GM18907 (cell line): ENCODE data around the gene KCNH1.
A peak's percentile ranks its signal among the peaks of the same experiment; 100 is the strongest.
"Not testable (repeated sequence)": the region's sequence is repeated elsewhere in the genome, so short reads cannot be mapped to it uniquely, and the experiment has no call there.

ENCODE experiments used
- ATAC-seq: cut with Tn5 transposase; IDR thresholded peaks from one replicate; pipeline ENCODE4 v1.9.1; 2021; ENCODE audit warnings: mild to moderate bottlenecking, moderate library complexity; ENCODE audit not compliant: unreplicated experiment

KCNH1 gene

DNA sequence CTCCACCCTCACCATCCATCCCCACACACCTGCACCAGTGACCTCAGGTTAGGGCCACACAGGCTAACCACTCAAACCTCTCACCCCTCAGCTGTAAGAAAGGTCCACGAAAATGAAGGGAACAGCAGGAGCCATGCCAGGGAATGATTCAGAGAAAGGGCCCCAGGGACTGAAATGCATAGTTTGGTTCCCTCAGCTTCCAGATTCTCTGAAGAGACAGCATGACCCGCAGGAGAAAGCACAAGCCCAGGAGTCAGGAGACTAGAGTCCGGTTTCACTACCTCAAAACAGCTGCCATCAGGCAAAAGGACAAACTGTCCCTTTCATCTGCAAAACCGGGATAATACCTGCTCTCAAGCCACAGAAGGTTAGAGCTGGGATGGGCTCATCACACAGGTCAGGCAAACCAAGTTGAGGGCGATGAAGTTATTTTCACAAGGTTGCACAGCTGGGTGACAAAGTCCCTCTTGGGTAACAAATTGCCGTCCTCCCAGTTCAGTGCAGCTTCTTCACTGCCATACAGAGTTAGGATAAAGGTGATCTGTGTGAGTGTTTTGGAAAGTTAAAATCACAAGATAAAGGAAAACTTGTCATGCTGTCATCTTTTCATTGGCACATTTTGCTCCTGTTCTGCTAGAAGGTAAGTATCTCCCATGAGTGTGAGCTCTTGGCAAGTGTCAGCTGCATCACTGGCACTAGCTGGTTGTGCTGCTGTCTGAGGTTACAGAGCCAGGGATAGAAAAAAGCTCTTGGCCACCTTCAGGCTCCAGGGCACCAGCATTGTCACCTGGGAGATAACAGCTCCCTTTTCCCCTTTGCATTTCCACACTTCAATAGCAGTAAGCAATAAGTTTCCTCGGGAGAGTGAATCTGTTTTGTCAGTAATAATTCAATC lies 120.4 kb downstream of the KCNH1 start:
- ATAC-seq, result no peak

GRCh38 chr1:211011128-211011527 lies 122.8 kb downstream of the KCNH1 start:
- not testable (repeated sequence) for ATAC-seq

DNA sequence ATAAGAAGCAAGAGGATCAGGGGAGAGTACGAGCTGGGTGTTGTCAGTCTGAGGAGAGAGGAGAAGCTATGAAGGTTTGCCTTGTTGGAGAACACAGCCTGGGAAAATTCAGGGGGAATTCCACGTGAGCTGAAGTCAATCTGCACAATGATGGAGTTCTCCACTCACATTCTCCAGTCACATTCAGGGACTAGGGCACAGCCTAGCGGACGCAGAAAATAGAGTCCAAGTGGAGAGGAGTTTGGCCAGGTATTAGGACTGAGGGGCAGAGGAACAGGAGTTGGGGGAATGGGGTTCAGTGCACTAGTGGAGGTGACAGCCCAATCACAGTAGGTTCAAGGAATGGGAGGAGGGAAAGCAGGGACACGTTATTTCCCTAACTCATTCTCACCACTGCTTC lies 124.0 kb downstream of the KCNH1 start:
- no peak for ATAC-seq

DNA sequence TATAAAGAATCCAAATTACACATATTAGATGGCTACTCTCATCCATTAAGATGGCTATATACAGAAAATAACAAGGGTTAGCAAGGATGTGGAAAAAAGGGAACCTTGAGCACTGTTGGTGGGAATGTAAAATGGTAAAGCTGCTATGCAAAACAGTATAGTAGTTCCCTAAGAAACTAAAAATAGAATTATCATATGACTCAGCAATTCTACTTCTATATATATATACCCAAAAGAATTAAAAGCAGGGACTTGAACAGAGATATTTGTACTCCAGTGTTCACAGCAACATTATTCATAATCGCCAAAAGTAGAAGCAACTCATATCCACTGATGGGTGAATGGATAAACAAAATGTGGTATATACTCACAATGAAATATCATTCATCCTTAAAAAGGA lies 126.1 kb downstream of the KCNH1 start:
- ATAC-seq, result no peak

GRCh38 chr1:210995931-210996330 lies 138.0 kb downstream of the KCNH1 start:
- ATAC-seq, result not testable (repeated sequence)

- ATAC-seq, result no peak
Measured at GRCh38 chr1:210992837-210993236, 141.1 kb downstream of the KCNH1 start.

GRCh38 chr1:210989905-210990304 lies 144.0 kb downstream of the KCNH1 start:
- no peak for ATAC-seq

GRCh38 chr1:210981490-210981889 lies 152.5 kb downstream of the KCNH1 start:
- no peak for ATAC-seq

DNA sequence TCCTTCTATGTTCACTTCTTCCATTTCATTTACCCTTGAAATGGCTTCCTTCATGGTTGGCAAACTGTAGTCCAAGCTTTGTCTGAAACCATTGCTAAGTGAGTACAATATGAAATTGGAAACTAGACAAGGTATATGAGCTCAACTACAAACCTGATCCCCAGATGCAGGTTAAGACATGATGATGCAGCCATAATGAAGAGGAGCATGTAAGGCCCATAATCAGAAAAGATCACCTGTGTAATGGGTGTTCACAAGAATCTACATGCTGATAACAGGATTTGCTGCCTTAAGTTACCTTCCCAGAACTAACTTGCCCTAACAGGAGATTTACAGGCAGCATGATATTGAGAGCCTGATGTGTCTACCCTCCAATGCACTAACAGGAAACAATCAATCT lies 153.9 kb downstream of the KCNH1 start:
- ATAC-seq, result no peak

- ATAC-seq, result no peak
Measured at GRCh38 chr1:210978974-210979354, 155.0 kb downstream of the KCNH1 start.

- peak; percentile 87 for ATAC-seq
Measured at GRCh38 chr1:210978316-210978973, 155.5 kb downstream of the KCNH1 start.

GRCh38 chr1:210951279-210951678 lies 182.7 kb downstream of the KCNH1 start:
- no peak for ATAC-seq

- ATAC-seq, result peak; percentile 78
Measured at GRCh38 chr1:210949940-210950546, 183.9 kb downstream of the KCNH1 start.

DNA sequence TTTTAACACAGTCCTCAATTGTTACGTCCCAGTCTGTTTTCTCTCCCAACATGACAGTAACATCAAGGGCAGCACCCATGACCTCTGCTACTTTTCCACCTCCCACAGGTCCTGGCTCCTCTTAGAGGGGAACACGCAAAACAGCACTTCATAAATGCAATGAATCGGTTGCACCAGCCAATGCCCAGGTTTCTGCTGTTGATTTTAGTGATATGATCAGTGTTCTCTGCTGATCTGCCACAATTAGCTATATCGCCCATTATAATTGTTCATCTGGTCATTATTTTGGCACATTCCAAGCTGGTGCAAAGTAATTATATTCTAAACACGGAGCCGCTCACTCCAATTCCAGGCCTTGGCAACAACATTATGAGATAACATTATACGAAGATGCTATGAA lies 184.5 kb downstream of the KCNH1 start:
- no peak for ATAC-seq

GRCh38 chr1:210949039-210949438 lies 184.9 kb downstream of the KCNH1 start:
- ATAC-seq, result no peak

GRCh38 chr1:210944252-210944651 lies 189.7 kb downstream of the KCNH1 start:
- ATAC-seq, result no peak

GRCh38 chr1:210942513-210942912 lies 191.4 kb downstream of the KCNH1 start:
- no peak for ATAC-seq

- no peak for ATAC-seq
Measured at GRCh38 chr1:210940081-210940617, 193.8 kb downstream of the KCNH1 start.

DNA sequence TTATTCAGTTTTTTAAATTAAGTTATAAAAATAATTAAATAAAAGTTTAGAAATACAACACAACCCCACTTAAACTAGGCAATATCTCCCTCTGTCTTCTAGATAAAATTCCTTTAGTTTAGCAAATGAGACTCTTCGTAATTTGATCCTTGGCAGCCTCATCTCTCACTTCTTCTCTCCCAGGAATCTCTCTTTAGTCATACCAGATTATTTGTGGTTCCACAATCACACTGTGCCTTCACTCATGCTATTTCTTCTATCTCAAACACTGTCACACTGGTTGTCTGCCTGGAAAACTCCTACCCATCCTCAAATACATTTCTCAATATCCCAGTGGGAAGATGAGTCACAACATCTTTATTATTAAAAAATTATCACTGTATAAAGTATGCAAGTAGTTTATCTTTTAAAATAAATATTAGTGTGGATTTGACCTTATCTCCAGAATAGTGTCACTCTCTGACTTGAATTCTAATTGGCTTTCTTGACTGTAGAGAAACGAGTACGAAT lies 195.5 kb downstream of the KCNH1 start:
- ATAC-seq, result no peak

GRCh38 chr1:210937846-210938245 lies 196.1 kb downstream of the KCNH1 start:
- no peak for ATAC-seq

- ATAC-seq, result no peak
Measured at GRCh38 chr1:210935905-210936304, 198.0 kb downstream of the KCNH1 start.
